ENCODE data around the gene PSG1.
"Not testable (repeated sequence)": the region's sequence is repeated elsewhere in the genome, so short reads cannot be mapped to it uniquely, and the experiment has no call there.

Gene PSG1

DNA sequence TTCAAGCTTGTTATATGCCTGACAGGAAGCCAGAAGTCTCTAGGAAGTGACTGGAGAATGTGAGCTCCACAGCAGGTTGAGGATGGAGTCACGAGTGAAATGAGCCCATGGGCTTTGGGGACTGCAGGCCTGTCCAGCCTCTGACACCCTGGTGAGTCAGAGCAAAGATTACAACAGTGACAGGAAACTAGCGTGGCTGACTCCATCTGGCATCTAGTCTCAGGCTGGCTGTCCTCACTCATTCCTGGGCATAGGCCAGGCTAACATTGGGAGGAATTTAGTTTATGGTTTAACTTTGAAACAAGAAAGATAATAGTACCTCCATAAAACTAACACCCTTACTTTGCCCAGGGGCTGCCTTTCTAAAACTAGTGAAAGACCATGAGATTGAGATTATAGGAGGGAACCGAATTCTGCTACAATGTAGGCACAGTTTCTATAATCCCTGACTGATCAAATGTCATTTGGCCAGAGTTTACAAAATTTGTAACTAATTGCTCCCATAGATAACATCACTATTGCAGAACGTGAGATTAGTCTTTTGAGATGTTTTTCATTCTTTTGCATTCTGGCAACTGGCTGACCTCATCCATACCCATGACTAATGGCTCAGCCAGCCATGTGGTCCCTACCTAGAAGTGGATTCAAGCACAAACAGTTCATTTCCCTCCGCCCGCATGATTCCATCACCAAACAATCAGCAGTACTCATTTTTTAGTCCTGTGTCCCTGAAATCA, 28.4 kb downstream of the PSG1 start:
- no peak overlapping the region for H3K4me3 ChIP-seq (ENCODE audit: low read depth, low read length)
- TF ChIP-seq, protein P1, sequence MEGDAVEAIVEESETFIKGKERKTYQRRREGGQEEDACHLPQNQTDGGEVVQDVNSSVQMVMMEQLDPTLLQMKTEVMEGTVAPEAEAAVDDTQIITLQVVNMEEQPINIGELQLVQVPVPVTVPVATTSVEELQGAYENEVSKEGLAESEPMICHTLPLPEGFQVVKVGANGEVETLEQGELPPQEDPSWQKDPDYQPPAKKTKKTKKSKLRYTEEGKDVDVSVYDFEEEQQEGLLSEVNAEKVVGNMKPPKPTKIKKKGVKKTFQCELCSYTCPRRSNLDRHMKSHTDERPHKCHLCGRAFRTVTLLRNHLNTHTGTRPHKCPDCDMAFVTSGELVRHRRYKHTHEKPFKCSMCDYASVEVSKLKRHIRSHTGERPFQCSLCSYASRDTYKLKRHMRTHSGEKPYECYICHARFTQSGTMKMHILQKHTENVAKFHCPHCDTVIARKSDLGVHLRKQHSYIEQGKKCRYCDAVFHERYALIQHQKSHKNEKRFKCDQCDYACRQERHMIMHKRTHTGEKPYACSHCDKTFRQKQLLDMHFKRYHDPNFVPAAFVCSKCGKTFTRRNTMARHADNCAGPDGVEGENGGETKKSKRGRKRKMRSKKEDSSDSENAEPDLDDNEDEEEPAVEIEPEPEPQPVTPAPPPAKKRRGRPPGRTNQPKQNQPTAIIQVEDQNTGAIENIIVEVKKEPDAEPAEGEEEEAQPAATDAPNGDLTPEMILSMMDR (IDR thresholded peaks at IDR 0.05; ENCODE audit: low read depth, low read length, missing control alignments): no peak
- DNase-seq (ENCODE audit: low read depth): peak; percentile 71
- in situ Hi-C loops (cut with HindIII; ENCODE audit: low sequenced_read_pairs): no loop called here

DNA sequence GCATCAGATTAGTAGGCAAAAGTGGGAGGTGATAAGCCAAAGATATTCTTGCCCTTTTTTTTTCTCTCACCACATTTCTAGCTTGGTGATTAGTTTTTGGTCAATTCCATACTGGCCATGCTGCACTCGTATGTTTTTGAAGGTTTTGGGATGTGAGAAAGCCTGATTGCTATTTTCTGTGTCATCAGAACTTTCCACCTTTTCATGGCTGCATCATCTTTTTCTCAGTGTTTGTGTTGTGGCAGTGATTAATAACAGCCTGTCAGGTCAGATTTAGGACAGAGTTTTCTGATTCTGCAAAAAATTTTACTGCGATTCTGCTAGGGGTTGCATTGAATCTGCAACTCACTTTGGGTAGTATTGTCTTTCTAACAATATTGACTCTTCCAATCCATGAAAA, 32.9 kb downstream of the PSG1 start:
- in situ Hi-C loops (cut with HindIII; ENCODE audit: low sequenced_read_pairs): no loop called here
- no peak for DNase-seq (ENCODE audit: low read depth)
- H3K4me3 ChIP-seq (ENCODE audit: low read depth, low read length): no peak overlapping the region
- TF ChIP-seq, protein P1 (IDR thresholded peaks at IDR 0.05; ENCODE audit: low read depth, low read length, missing control alignments): no peak

DNA sequence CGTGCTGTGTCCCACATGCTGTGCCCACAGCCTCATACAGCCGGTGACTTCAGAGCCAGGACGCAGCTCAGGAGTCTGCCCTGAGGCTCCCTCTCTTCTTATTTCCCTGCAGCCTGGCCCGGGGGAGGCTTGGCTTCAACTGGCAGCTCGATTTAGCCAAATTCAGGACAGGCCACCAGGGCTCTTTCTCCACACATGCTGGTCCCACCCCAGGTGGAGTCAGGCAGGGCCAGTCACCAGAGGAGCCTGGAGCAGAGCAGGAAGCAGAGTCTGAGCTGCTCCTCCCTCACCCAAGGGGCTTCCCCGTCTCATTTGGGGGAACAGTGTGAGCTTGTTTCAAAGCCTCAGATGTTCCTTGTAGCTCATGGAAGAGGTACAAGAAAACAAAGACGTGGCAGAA, 35.9 kb downstream of the PSG1 start:
- H3K4me3 ChIP-seq (ENCODE audit: low read depth, low read length); in situ Hi-C loops (cut with HindIII; ENCODE audit: low sequenced_read_pairs); DNase-seq (ENCODE audit: low read depth): not testable (repeated sequence)

DNA sequence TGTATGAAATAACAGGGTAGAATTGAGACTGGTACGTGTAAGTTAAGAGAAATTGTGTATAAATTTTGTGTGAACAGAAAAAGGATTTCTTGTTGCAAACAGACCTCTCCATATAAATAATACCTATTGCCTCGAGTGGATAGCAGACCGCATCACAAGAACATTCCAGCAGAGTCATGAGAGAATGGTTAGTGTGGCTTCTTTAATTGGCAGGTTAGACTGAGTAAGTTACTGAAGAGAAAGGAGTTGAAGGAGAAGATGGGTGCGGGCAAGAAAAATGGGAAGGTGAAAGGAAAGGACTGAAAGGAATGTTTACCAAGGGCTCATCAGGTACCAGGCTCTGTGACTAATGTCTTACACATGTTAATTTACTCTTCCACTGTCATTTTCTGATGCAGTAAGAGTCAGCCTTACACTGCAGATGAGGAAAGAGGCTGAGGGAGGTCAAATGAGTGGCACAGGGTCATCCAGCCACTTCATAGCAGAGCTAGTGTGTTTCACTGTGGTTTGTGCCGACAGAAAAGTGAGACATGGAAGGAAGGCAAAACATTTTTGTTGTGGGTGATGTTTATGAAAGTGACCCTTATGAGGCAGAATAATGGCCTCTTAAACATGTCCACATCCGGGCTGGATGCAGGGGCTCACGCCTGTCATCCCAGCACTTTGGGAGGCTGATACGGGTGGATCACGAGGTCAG, 46.6 kb downstream of the PSG1 start:
- DNase-seq (ENCODE audit: low read depth); in situ Hi-C loops (cut with HindIII; ENCODE audit: low sequenced_read_pairs); H3K4me3 ChIP-seq (ENCODE audit: low read depth, low read length): not testable (repeated sequence)

DNA sequence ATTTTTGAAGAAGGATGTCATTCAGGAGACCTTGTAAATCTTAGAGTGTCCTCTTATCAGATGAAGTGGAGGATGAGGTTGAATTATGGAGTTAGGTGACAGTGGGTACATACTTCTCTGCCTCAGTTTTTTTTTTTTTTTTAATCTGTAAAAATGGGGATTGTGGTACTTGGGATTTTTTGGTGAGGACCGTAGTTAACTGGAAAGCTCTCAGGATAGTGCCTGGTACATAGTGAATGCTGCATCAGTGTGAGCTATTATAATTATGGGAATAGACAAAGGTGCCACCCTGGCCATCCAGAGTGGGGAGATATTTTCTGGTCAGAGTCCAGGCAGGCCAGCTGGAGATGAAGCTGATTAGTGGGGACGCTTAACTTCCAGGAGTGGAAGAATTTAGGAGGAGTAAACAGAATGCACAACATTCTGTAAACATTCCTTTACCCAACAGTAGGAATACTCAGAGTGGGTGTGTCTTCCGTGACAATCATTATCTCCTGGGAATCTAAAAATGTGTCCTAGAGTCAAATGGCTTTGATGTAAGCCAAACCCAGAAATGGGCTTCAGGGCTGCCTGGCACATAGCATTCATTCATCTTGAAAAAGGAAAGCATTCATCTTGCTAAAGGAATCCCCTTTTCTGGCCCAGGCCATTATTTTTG, 47.4 kb downstream of the PSG1 start:
- DNase-seq (ENCODE audit: low read depth); H3K4me3 ChIP-seq (ENCODE audit: low read depth, low read length); in situ Hi-C loops (cut with HindIII; ENCODE audit: low sequenced_read_pairs): not testable (repeated sequence)

DNA sequence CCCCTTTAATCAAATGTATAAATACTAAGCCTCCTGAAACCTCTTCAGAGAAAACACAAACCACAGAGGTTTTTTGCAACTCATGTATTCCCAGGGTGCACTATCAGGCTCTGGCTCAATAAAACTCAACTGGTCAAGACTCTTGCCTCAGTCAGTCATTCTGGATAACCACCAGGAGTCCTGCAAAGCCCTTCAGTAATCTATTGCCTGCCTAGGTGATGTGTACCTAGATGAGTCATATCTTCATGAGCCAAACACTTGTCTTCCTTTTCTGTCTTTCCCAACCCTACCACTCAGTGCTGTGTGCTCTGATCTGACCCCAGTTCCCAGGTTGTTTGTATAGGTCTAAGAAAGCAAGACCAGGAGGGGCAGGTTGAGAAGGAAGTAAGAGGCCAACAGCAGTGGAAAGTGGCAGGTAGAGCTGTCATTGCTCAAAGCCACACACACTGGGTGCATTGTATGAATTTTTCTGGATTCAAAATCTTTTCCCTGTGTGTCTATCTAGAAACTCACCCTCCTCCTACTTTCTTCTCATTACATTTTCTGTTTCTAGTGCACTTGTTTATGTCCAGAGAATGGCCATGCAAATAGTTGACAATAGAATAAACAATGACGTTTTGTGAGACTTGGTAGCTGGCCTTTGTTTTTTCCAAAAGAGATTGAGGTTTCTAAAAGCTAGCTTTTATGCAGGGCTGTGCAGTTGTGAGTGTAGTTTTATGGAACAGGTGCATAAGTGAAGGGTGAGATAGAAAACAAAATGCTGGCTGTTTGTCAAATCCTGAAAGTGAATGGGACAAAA, 48.1 kb downstream of the PSG1 start:
- TF ChIP-seq, protein P1 (IDR thresholded peaks at IDR 0.05; ENCODE audit: low read depth, low read length, missing control alignments): no peak
- DNase-seq (ENCODE audit: low read depth): no peak
- no peak overlapping the region for H3K4me3 ChIP-seq (ENCODE audit: low read depth, low read length)
- in situ Hi-C loops (cut with HindIII; ENCODE audit: low sequenced_read_pairs): no loop called here

DNA sequence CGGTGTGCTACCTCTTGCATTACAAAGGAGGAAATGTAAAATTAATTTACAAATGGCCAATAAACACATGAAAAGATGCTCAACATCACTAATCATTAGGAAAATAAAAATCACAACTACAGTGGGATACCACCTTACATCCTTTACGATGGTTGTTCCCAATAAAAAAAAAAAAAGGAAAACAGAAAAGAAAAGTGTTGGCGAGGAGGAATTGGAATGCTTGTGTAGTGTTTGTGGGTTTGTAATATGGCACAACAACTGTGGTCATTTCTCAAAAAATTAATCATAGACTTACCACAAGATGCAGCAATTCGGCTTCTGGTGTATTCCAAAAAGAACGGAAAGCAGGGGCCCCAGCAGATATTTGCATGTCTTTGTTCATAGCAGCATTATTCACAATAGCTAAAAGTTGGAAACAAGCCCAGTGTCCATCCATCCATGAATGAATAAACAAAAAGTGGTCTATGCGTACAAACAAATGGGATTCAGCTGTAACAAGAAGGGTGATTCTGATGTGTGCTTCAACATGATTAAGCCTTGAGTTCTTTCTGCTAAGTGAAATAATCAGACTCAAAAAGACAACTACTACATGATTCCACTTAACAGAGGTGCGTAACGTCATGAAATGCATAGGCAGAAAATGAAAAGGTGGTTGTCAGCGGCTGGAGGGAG, 58.1 kb downstream of the PSG1 start:
- in situ Hi-C loops (cut with HindIII; ENCODE audit: low sequenced_read_pairs); H3K4me3 ChIP-seq (ENCODE audit: low read depth, low read length): not testable (repeated sequence)
- peak; percentile 77 for DNase-seq (ENCODE audit: low read depth)

DNA sequence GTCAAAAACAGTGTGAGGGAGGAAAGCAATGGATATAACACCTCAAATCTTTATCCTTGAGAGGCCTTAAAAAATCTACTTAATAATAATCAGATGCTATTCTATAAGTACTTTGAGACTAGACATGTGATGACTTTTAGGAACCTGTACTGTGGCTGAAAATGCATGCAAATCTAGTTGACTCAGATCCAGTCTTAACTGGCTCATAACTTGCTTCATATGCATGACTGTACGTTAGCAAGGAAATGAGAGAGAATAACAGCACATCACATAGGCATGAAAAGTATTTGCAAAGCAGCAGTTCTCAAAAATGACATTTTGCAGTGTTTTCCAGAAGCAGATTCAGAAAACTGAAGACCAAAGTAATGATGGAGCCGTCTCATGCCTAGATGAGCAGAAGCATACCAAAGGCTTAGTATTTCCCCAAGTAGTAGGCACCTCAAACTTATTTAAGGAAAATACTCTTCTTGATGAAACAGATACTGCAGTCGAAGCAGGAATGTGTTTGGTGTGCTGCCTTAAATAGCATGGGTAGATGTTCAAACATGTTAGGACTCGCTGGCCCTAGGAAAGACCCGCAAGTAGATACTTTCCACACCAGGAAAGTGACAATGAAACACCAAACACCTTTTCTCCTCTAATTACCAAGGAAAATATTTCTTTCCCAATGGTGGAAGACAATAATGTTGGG, 59.4 kb downstream of the PSG1 start:
- peak; percentile 47 for DNase-seq (ENCODE audit: low read depth)
- in situ Hi-C loops (cut with HindIII; ENCODE audit: low sequenced_read_pairs): not testable (repeated sequence)

More for the DNA sequence above, 59.4 kb downstream of the PSG1 start:
- not testable (repeated sequence) for H3K4me3 ChIP-seq (ENCODE audit: low read depth, low read length)
